Parathyroid adenoma (tissue), 2 donors: ENCODE results near the gene HLF.

Source experiments
- H2AFZ ChIP-seq: fragments of 300-600 bp; sonication (generic); one replicate; pipeline ENCODE4 v1.7.0; 2017; ENCODE audit warnings: antibody characterized with exemption, mild to moderate bottlenecking
- H3K27ac ChIP-seq: fragments of 300-600 bp; sonication (generic); one replicate; pipeline ENCODE4 v1.7.0; 2017
- H3K27me3 ChIP-seq: fragments of 300-600 bp; sonication (generic); one replicate; pipeline ENCODE4 v1.7.0; 2017; ENCODE audit warnings: low read length; ENCODE audit not compliant: control insufficient read depth, insufficient read depth
- H3K36me3 ChIP-seq: fragments of 300-600 bp; sonication (generic); one replicate; pipeline ENCODE4 v1.7.0; 2017; ENCODE audit warnings: low read length; ENCODE audit not compliant: control insufficient read depth, insufficient read depth
- H3K4me1 ChIP-seq: fragments of 300-600 bp; sonication (generic); one replicate; pipeline ENCODE4 v1.7.0; 2017; ENCODE audit warnings: control low read depth
- H3K4me2 ChIP-seq: fragments of 300-600 bp; sonication (generic); one replicate; pipeline ENCODE4 v1.7.0; 2017; ENCODE audit warnings: low read length
- H3K4me3 ChIP-seq: fragments of 300-600 bp; sonication (generic); one replicate; pipeline ENCODE4 v1.7.0; 2017; ENCODE audit warnings: low read depth, low read length
- H3K79me2 ChIP-seq: fragments of 300-600 bp; sonication (generic); one replicate; pipeline ENCODE4 v1.7.0; 2017; ENCODE audit warnings: control low read depth
- H3K9ac ChIP-seq: fragments of 300-600 bp; sonication (generic); one replicate; pipeline ENCODE4 v1.7.0; 2017; ENCODE audit warnings: mild to moderate bottlenecking
- H3K9me3 ChIP-seq: fragments of 300-600 bp; sonication (generic); one replicate; pipeline ENCODE4 v1.7.0; 2017; ENCODE audit warnings: low read length; ENCODE audit not compliant: control insufficient read depth
- CTCF ChIP-seq: fragments of 300-600 bp; sonication (generic); IDR thresholded peaks from one replicate; pipeline ENCODE4 v1.7.0; 2017; ENCODE audit warnings: antibody characterized with exemption, mild to moderate bottlenecking
- donor health status: primary hyperparathyroidism.

HLF gene

GRCh38 chr17:55284001-55284884, 19.5 kb downstream of the HLF start:
- TF ChIP-seq CTCF: no peak
- no peaks in the 10 kb centered on the region for H3K79me2 ChIP-seq
- H3K4me1 ChIP-seq: peaks cover 8% of the 10 kb centered on the region
- H3K4me3 ChIP-seq: no peak overlapping the region
- no peak overlapping the region for H2AFZ ChIP-seq
- no peaks in the 10 kb centered on the region for H3K9me3 ChIP-seq
- no peak overlapping the region for H3K4me2 ChIP-seq
- H3K27ac ChIP-seq: peak overlapping the region; percentile 8
- no peaks in the 10 kb centered on the region for H3K27me3 ChIP-seq
- H3K9ac ChIP-seq: no peak overlapping the region
- no peaks in the 10 kb centered on the region for H3K36me3 ChIP-seq

GRCh38 chr17:55284944-55285339, 20.2 kb downstream of the HLF start:
- H3K4me3 ChIP-seq: no peak overlapping the region
- no peaks in the 10 kb centered on the region for H3K36me3 ChIP-seq
- no peak overlapping the region for H2AFZ ChIP-seq
- H3K4me2 ChIP-seq: no peak overlapping the region
- no peaks in the 10 kb centered on the region for H3K9me3 ChIP-seq
- no peaks in the 10 kb centered on the region for H3K27me3 ChIP-seq
- H3K79me2 ChIP-seq: no peaks in the 10 kb centered on the region
- peaks cover 8% of the 10 kb centered on the region for H3K4me1 ChIP-seq
- H3K9ac ChIP-seq: no peak overlapping the region
- H3K27ac ChIP-seq: peak overlapping the region; percentile 8
- TF ChIP-seq CTCF: no peak

GRCh38 chr17:55285340-55286301, 20.9 kb downstream of the HLF start:
- H3K27me3 ChIP-seq: no peaks in the 10 kb centered on the region
- peaks cover 8% of the 10 kb centered on the region for H3K4me1 ChIP-seq
- no peaks in the 10 kb centered on the region for H3K79me2 ChIP-seq
- no peak for TF ChIP-seq CTCF
- no peaks in the 10 kb centered on the region for H3K36me3 ChIP-seq
- no peak overlapping the region for H3K4me3 ChIP-seq
- peak overlapping the region; percentile 17 for H3K27ac ChIP-seq
- H3K9me3 ChIP-seq: no peaks in the 10 kb centered on the region
- peak overlapping the region; percentile 43 for H2AFZ ChIP-seq
- no peak overlapping the region for H3K9ac ChIP-seq
- peak overlapping the region; percentile 9 for H3K4me2 ChIP-seq

GRCh38 chr17:55286681-55287589, 22.2 kb downstream of the HLF start:
- TF ChIP-seq CTCF: no peak
- peaks cover 8% of the 10 kb centered on the region for H3K4me1 ChIP-seq
- no peaks in the 10 kb centered on the region for H3K9me3 ChIP-seq
- H3K27me3 ChIP-seq: no peaks in the 10 kb centered on the region
- no peak overlapping the region for H2AFZ ChIP-seq
- H3K4me3 ChIP-seq: no peak overlapping the region
- no peak overlapping the region for H3K27ac ChIP-seq
- H3K36me3 ChIP-seq: no peaks in the 10 kb centered on the region
- H3K79me2 ChIP-seq: no peaks in the 10 kb centered on the region
- no peak overlapping the region for H3K9ac ChIP-seq
- H3K4me2 ChIP-seq: no peak overlapping the region
